ENCODE measurements around the gene TKT. TPM values are rescaled to one million over a fixed set of nuclear protein-coding genes. Genes with fewer than 3 reads are reported as not detected.
"Not testable (repeated sequence)": the region's sequence is repeated elsewhere in the genome, so short reads cannot be mapped to it uniquely, and the experiment has no call there.

Gene TKT
- polyA plus RNA-seq, 4 donors, result 91.0 to 127 (median 110) TPM

GRCh38 chr3:53261712-53262111 lies 5.9 kb upstream of the TKT start:
- DNase-seq (ENCODE audit: low read depth in 4 of 4, low spot score in 2 of 4), result no peak

DNA sequence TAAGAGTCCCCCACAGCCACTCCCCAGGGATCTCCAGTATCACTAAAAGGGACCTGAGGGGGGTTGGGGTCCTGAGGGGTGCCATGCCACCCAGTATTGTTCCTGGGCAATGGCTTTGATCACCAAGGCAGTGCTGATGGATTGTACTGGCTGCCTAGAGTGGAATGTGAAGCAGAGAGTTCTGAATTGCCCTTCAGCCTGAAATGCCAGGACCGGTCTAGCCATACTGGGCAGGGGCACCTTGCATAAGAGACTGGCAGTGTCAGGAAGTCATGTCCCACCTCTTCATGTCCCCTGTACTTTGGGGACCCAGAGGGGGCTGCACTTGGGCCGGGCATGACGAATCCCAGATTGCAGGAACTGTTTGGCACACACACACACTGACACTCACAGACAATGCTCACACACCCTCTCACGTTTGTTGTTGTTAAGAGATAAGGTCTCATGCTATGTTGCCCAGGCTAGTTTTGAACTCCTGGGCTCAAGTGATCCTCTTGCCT lies 4.5 kb upstream of the TKT start:
- DNase-seq (ENCODE audit: low read depth in 4 of 4, low spot score in 2 of 4), result no peak

GRCh38 chr3:53259427-53260259 lies 3.8 kb upstream of the TKT start:
- no peak for DNase-seq (ENCODE audit: low read depth in 4 of 4, low spot score in 2 of 4)

DNA sequence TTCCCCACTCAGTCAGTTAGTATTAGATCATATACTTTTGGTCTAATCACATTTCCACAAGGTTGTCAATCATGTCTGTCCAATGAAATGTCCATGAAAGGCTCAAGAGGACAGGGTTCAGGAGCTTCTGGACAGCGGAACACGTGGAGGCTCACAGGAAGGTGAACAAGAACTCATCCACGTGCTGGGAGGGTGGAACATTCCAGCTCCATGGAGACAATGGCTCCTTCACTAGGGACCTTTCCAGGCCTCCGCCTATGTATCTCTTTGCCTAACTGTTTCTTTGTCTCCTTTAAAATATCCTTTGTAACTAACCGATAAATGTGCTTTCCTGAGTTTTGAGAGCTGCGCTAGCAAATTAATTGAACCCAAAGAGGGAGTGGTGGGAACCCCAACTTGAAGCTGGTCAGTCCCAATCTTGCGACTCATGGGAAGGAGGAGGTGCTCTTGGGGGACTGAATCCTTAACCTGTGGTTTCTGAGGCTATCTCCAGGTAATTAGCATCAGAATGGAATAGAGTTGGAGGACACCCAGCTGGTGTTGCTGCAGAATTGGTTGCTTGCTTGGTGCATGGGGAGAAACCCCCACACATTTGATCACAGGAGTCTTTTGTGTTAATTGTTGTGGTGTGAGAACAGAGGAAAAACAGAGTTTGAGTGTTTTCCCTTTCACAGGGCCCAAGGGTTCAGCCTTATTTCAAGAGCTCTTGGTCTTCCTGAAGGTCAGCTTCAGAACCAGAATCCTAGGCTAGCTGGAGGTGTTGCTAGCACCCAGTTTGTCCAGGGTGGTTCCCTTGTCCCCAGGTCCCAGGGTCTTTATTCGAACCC lies 3.0 kb upstream of the TKT start:
- DNase-seq (ENCODE audit: low read depth in 4 of 4, low spot score in 2 of 4), result no peak

- DNase-seq (ENCODE audit: low read depth in 4 of 4, low spot score in 2 of 4), result no peak
Observed at GRCh38 chr3:53257465-53257864, 1.6 kb upstream of the TKT start.

GRCh38 chr3:53256704-53257055 lies 858 bp upstream of the TKT start:
- DNase-seq (ENCODE audit: low read depth in 4 of 4, low spot score in 2 of 4), result no peak

- peak in 3 of 4 donors; percentile 13 to 18 (median 17) for DNase-seq (ENCODE audit: low read depth in 4 of 4, low spot score in 2 of 4)
Observed at GRCh38 chr3:53255423-53255774, 423 bp downstream of the TKT start.

DNA sequence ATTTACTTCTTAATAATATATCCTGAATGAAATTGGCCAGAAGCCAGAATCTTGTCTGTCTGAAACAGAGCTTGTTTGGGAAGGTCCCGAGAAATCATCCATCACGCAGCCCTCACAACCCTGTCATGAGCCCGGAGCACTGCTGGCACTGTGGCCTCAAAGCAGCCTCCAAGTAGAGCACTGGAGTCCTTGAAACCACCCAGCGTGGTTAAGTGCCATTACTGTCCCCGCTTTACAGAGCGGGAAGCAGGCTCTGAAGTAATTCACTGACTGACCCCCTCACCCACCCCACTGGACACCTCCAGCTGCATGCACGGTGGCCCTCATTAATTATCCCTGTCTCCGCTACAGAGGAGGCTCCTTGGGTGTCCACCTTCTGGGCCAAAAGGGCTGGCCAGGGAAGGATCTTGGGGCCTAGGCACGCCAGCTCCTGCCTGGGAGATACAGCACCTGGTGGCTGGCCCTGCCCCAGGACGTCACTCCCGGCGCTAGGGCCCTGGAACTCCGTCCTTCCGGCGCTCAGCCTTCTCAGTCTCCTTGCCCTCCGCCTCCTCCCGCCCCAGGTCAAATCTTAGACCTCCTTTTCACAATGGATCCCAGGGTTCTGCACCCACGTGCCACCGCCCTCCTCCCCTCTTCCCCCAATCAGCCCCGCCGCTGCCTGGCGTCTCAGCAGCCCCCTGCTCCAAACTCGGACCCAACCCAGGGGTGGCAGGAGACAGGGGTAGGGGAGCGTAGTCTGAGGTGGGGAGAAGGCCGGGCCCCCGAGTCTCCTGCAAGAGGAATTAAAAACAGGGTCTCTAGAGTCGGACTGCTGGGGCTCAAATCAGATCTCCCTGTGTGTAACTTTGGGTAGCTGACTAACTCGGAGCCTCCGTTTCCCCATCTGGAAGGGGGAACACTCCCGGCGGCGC lies 1.1 kb downstream of the TKT start:
- peak in 3 of 4 donors; percentile 36 to 63 (median 42) for DNase-seq (ENCODE audit: low read depth in 4 of 4, low spot score in 2 of 4)

- DNase-seq (ENCODE audit: low read depth in 4 of 4, low spot score in 2 of 4), result no peak
Observed at GRCh38 chr3:53253707-53254508, 1.9 kb downstream of the TKT start.

- not testable (repeated sequence) for DNase-seq (ENCODE audit: low read depth in 4 of 4, low spot score in 2 of 4)
Observed at GRCh38 chr3:53252947-53253322, 2.9 kb downstream of the TKT start.

- DNase-seq (ENCODE audit: low read depth in 4 of 4, low spot score in 2 of 4), result no peak
Observed at GRCh38 chr3:53252096-53252946, 3.5 kb downstream of the TKT start.

DNA sequence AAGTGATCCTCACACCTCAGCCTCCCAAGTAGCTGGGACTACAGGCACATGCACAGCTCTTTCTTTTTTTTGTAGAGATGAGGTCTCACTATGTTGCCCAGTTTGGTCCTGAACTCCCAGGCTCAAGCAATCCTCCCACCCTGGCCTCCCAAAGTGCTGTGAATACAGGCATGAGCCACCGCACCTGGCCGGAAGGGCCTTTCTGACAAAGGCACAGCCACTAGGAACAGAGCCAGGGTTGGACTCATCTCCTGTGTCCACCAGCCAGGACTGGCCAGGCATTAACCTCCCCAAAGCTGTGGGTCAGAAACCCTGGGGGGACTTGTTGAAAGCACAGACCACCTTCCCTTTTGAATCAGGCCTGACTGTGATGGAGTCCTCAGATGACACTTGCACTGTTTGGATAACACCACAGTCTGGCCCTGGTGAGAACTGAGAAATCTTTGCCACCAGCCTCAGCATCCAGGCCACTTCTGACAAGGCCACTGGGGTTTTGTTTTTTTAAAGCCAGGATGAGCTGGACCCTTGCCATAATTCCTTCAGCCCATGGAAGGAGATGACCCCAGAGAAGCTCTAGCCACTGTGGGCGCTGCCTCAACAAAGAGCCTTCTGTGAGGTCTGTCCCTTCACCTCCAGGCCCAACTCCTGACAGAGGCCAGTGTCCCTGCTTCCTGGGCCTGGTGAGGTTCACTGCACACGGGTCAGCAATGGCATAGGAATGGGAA lies 4.8 kb downstream of the TKT start:
- DNase-seq (ENCODE audit: low read depth in 4 of 4, low spot score in 2 of 4), result no peak

GRCh38 chr3:53250453-53250852 lies 5.4 kb downstream of the TKT start:
- DNase-seq (ENCODE audit: low read depth in 4 of 4, low spot score in 2 of 4), result no peak

- DNase-seq (ENCODE audit: low read depth in 4 of 4, low spot score in 2 of 4), result no peak
Observed at GRCh38 chr3:53248161-53248560, 7.7 kb downstream of the TKT start.

- DNase-seq (ENCODE audit: low read depth in 4 of 4, low spot score in 2 of 4), result no peak
Observed at GRCh38 chr3:53247619-53248018, 8.2 kb downstream of the TKT start.

GRCh38 chr3:53244271-53244670 lies 11.6 kb downstream of the TKT start:
- no peak for DNase-seq (ENCODE audit: low read depth in 4 of 4, low spot score in 2 of 4)

DNA sequence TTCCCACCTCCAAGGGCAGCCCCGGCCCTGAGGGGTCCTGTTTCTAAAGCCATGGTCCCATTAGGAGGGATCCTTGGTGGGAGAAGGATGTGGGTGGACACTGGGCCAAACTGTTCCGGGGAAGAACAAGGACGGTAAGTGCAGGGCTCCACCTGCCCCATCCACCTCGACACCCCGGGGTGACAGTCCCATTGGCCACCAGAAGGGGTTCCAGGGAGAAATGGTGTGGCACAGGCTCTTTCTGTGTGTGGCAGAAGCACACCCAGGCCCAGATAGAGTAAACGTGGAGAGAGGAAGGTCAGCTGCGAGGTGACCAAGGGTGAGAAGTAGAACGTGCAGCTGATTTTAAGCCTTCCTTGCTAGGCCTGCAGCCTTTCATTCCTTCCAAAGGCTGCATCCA lies 12.0 kb downstream of the TKT start:
- DNase-seq (ENCODE audit: low read depth in 4 of 4, low spot score in 2 of 4), result no peak

- no peak for DNase-seq (ENCODE audit: low read depth in 4 of 4, low spot score in 2 of 4)
Observed at GRCh38 chr3:53243165-53243564, 12.7 kb downstream of the TKT start.
